GM12801 (cell line): ENCODE results near the gene WWC1.

ENCODE experiments used
- CTCF ChIP-seq: IDR thresholded peaks from one replicate; pipeline ENCODE4 v1.5.1; 2011; ENCODE audit warnings: control low read depth; ENCODE audit not compliant: insufficient read length; ENCODE audit errors: extremely low read depth

The WWC1 gene

DNA sequence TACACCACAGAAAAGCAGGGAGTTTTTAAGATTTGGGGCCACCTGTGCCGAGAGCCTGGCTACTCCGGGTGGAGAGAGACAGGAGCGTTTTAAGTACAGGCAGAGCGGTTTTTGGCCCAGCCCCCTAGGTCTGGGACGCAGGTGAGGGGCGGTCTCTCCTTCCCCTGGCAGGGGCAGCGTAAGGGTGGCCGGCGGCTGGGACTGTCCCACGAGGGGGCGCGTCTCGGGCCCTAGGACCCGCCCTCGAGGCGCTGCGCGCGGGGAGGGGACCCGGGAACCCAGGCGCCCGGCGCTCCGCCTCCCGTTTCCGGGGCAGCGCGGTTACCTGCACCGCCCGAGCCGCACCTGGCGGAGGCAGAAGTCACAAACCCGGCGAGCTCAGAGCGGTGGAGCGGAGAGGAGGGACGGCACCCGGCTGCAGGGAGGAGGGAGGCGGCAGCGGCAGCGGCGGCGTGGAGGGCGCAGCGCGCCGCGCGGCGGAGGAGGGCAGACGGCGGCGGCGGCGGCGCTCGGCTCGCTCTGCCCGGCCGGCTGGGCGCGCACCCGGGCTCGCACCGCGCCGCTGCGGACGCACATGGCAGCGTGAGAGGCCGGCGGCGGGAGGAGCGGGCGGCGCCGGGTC lies at the start of gene WWC1:
TSS of gene WWC1 (plus strand) at position 304 of the 622 bp plus-strand sequence. CDS start 508 bp downstream, outside the sequence.
- TF ChIP-seq CTCF: no peak

- TF ChIP-seq CTCF: no peak
Observed at GRCh38 chr5:168244838-168245559, 46.4 kb upstream of the WWC1 start.

DNA sequence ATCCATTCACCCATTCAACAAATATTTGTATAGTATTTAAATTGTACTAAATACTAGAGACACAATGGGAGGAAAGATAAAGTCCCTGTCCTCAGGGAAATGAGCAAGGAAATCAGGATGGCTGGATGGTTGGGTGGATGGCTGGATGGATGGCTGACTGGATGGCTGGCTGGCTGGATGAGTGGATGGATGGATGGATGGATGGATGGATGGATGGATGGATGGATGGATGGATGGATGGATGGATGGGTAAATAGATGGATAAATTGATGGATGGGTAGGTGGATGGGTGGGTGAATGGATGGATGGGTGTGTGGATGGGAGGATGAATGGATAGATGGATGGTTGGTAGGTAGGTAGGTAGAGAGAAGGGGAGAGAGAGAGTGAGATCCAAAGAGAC lies 41.5 kb upstream of the WWC1 start:
- TF ChIP-seq CTCF: no peak

GRCh38 chr5:168251259-168251658 lies 40.2 kb upstream of the WWC1 start:
- TF ChIP-seq CTCF: no peak

- TF ChIP-seq CTCF: no peak
Observed at GRCh38 chr5:168254013-168254693, 37.3 kb upstream of the WWC1 start.

- TF ChIP-seq CTCF: no peak
Observed at GRCh38 chr5:168260353-168261226, 30.9 kb upstream of the WWC1 start.

DNA sequence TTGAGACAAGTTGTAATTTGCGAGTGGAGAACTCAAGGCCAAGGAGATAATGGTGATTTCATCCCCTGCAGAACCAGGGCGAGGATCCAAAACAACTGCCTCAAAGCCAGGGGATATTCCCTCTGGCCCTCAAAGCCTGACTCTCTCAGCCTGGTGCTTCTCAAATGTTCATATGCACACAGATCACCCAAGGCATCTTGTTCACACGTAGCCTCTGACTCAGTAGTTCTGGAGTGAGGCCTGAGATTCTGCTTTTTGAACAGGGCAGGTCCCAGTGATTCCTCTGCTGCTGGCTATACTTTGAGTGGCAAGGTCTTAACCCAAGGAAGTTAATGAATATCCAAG lies 30.2 kb upstream of the WWC1 start:
- no peak for TF ChIP-seq CTCF
